ENCODE measurements around the gene KISS1. TPM values are rescaled to one million over a fixed set of nuclear protein-coding genes. Genes with fewer than 3 reads are reported as not detected.

Gene KISS1
- total RNA-seq, 3 donors from 2014 or later: 1.3 TPM; not detected in 2

GRCh38 chr1:204222006-204222763, 25.9 kb upstream of the KISS1 start:
- DNase-seq (no peak), ATAC-seq (no peak)
- H3K4me1 ChIP-seq (ENCODE audit: low read depth): peaks cover 4% of the 10 kb centered on the region
- no peaks in the 10 kb centered on the region for H3K9me3 ChIP-seq
- no peak for TF ChIP-seq CTCF (IDR thresholded peaks at IDR 0.05)
- H3K4me3 ChIP-seq: no peak overlapping the region
- intact Hi-C loops (cut with DNase I, micrococcal nuclease): no loop called here
- H3K36me3 ChIP-seq (ENCODE audit: low read depth): no peaks in the 10 kb centered on the region

DNA sequence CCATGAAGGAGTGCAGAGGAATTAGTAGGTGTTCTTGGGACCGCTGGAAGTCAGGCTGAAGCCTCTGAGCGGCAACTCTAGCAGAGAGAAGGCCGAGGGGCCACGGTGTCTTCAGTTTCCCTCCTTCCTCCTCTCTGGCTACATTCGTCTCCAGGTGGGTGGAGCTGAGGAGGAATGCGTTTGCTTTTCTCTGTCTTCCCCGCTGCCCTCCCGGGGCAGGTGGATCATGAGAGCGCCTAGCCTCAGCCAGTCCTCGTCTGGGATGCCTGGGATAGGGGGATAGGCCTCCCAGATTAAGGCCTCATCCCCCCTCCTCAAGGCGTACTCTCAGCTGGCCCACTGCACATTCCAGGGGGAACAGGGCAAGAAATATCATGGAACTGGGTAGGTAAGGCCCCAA, 25.0 kb upstream of the KISS1 start:
- intact Hi-C loops (cut with DNase I, micrococcal nuclease): no loop called here
- Histone ChIP-seq H3K4me3 (no peak overlapping the region), H3K9me3 (no peaks in the 10 kb centered on the region), H3K36me3 (ENCODE audit: low read depth) (no peaks in the 10 kb centered on the region), H3K4me1 (ENCODE audit: low read depth) (peaks cover 4% of the 10 kb centered on the region)
- no peak for TF ChIP-seq CTCF (IDR thresholded peaks at IDR 0.05)
- ATAC-seq: no peak
- DNase-seq: no peak

- H3K9me3 ChIP-seq: no peaks in the 10 kb centered on the region
- ATAC-seq (no peak), DNase-seq (no peak)
- intact Hi-C loops (cut with DNase I, micrococcal nuclease): no loop called here
- H3K4me3 ChIP-seq: no peak overlapping the region
- no peaks in the 10 kb centered on the region for H3K4me1 ChIP-seq (ENCODE audit: low read depth)
- no peaks in the 10 kb centered on the region for H3K36me3 ChIP-seq (ENCODE audit: low read depth)
- no peak for TF ChIP-seq CTCF (IDR thresholded peaks at IDR 0.05)
Observed at GRCh38 chr1:204219971-204220616, 23.8 kb upstream of the KISS1 start.

- no peak for ATAC-seq
- DNase-seq: no peak
- Histone ChIP-seq H3K4me3 (no peak overlapping the region), H3K4me1 (ENCODE audit: low read depth) (peaks cover under 1% of the 10 kb centered on the region), H3K36me3 (ENCODE audit: low read depth) (no peaks in the 10 kb centered on the region), H3K9me3 (no peaks in the 10 kb centered on the region)
- TF ChIP-seq CTCF (IDR thresholded peaks at IDR 0.05): no peak
- intact Hi-C loops (cut with DNase I, micrococcal nuclease): no loop called here
Observed at GRCh38 chr1:204218552-204218951, 22.3 kb upstream of the KISS1 start.

DNA sequence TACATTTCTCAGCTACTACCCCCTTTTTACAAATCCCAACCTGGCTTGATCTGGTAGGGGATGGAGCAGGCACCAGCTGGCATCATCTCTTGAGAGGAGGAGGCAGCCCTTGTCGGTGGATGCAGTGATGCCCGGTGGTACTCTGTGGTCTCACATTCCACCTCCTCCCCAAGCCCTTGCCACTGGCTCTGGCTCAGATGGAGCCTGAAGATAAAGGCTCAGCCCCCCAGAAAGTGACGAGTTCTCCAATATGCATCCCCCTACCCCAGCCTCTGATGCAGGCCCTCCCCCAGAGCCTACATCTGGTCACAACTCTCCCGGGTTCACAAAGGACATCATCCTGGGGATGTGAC, 21.3 kb upstream of the KISS1 start:
- no peak for TF ChIP-seq CTCF (IDR thresholded peaks at IDR 0.05)
- Histone ChIP-seq H3K36me3 (ENCODE audit: low read depth) (no peaks in the 10 kb centered on the region), H3K4me1 (ENCODE audit: low read depth) (peaks cover 2% of the 10 kb centered on the region), H3K4me3 (no peak overlapping the region), H3K9me3 (no peaks in the 10 kb centered on the region)
- DNase-seq: no peak
- intact Hi-C loops (cut with DNase I, micrococcal nuclease): no loop called here
- ATAC-seq: no peak
